B cell (primary cell): ENCODE data around the gene LCOR. TPM values are rescaled to one million over a fixed set of nuclear protein-coding genes. Genes with fewer than 3 reads are reported as not detected.

Experiments used
- ATAC-seq: fragments of 200-7000 bp; cut with Tn5 transposase; one replicate; pipeline ENCODE4 v1.10.0; 2021; ENCODE audit warnings: low read depth, mild to moderate bottlenecking, moderate number of reproducible peaks, moderate library complexity
- CTCF ChIA-PET: fragments of 350-600 bp; sonication (Branson Sonifier 250); formaldehyde crosslinking; loops from one replicate; lab custom pipeline; 2021; ENCODE audit warnings: antibody characterized with exemption, inconsistent platforms; lab: Charles Lee
- POLR2A ChIA-PET: fragments of 350-600 bp; sonication (Branson Sonifier 250); formaldehyde crosslinking; loops from one replicate; lab custom pipeline; 2021; ENCODE audit warnings: antibody characterized with exemption; lab: Charles Lee
- DNase-seq: peaks from one replicate; pipeline ENCODE4 v3.0.0; 2013
- H2AFZ ChIP-seq: 2 replicates; pipeline ENCODE4 v1.6.1; 2012; ENCODE audit warnings: mild to moderate bottlenecking, low read depth, low read length; ENCODE audit not compliant: insufficient read depth, poor library complexity, severe bottlenecking
- H3K27ac ChIP-seq, 2 donors: 1 replicate in 1 of 2; 2 replicates in 1 of 2; pipeline ENCODE4 v1.5.1; 2012 to 2013; ENCODE audit warnings: low read length in 2 of 2, mild to moderate bottlenecking in 2 of 2, moderate library complexity in 1 of 2
- H3K27me3 ChIP-seq, 4 experiments: fragments of 200-600 bp in 1 of 4; sonication (generic) in 1 of 4; replicated peaks in 1 of 4; 1 replicate in 2 of 4; 2 replicates in 2 of 4; pipeline versions ENCODE4 v1.6.1 to v1.7.0; 2013 to 2016; ENCODE audit warnings: low read length in 3 of 4, mild to moderate bottlenecking in 2 of 4, mixed read lengths in 1 of 4, moderate library complexity in 1 of 4; ENCODE audit not compliant: insufficient read depth in 4 of 4, control insufficient read depth in 3 of 4; ENCODE audit errors: control extremely low read depth in 1 of 4
- H3K36me3 ChIP-seq, 2 experiments: replicated peaks in 1 of 2; 1 replicate in 1 of 2; 2 replicates in 1 of 2; pipeline versions ENCODE4 v1.6.1 to v1.7.1; 2013; ENCODE audit warnings: low read length in 1 of 2; ENCODE audit not compliant: insufficient read depth in 2 of 2, control insufficient read depth in 1 of 2; ENCODE audit errors: control extremely low read depth in 1 of 2, extremely low read depth in 1 of 2
- H3K4me1 ChIP-seq, 2 donors: fragments of 200-600 bp in 1 of 2; sonication (generic) in 1 of 2; 1 replicate in 1 of 2; 2 replicates in 1 of 2; pipeline versions ENCODE4 v1.5.1 to v1.6.1; 2013 to 2017; ENCODE audit warnings: low read length in 2 of 2; ENCODE audit not compliant: control insufficient read depth in 2 of 2, insufficient read depth in 2 of 2
- H3K4me2 ChIP-seq: replicated peaks from 2 replicates; pipeline ENCODE3; 2012; ENCODE audit warnings: mild to moderate bottlenecking, low read depth, low read length; ENCODE audit not compliant: poor library complexity, severe bottlenecking
- H3K4me3 ChIP-seq, 5 experiments: fragments of 200-600 bp in 1 of 5; sonication (generic) in 1 of 5; 1 replicate in 3 of 5; 2 replicates in 2 of 5; pipeline versions ENCODE4 v1.5.1 to v1.7.0; 2011 to 2016; ENCODE audit warnings: low read length in 4 of 5, mild to moderate bottlenecking in 4 of 5, low read depth in 2 of 5, control low read depth in 1 of 5, moderate library complexity in 1 of 5; ENCODE audit not compliant: insufficient read depth in 1 of 5; ENCODE audit errors: control extremely low read depth in 1 of 5, extremely low read depth in 1 of 5
- H3K79me2 ChIP-seq: fragments of 200-600 bp; sonication (generic); one replicate; pipeline ENCODE4 v1.6.0; 2016; ENCODE audit warnings: low read length; ENCODE audit not compliant: control insufficient read depth, insufficient read depth
- H3K9ac ChIP-seq: fragments of 200-600 bp; sonication (generic); 2 replicates; pipeline ENCODE4 v1.6.1; 2017; ENCODE audit warnings: mild to moderate bottlenecking, low read length, moderate library complexity
- H3K9me3 ChIP-seq, 3 donors: one replicate each; pipeline versions ENCODE4 v1.6.1 to v1.7.1; 2013; ENCODE audit warnings: low read length in 2 of 3; ENCODE audit not compliant: control insufficient read depth in 2 of 3, insufficient read depth in 1 of 3; ENCODE audit errors: control extremely low read depth in 1 of 3
- H4K20me1 ChIP-seq: 2 replicates; pipeline ENCODE4 v1.6.0; 2012; ENCODE audit warnings: mild to moderate bottlenecking, low read length; ENCODE audit not compliant: insufficient read depth, control insufficient read depth, poor library complexity, severe bottlenecking
- H3K27ac Mint-ChIP-seq: one replicate; pipeline ENCODE4 v1.8.0; 2021; ENCODE audit warnings: mixed read lengths
- H3K27me3 Mint-ChIP-seq: one replicate; pipeline ENCODE4 v1.8.0; 2021; ENCODE audit warnings: mixed read lengths
- H3K4me1 Mint-ChIP-seq: one replicate; pipeline ENCODE4 v1.8.0; 2021; ENCODE audit warnings: mixed read lengths
- H3K4me3 Mint-ChIP-seq: one replicate; pipeline ENCODE4 v1.8.0; 2021; ENCODE audit warnings: mixed read lengths
- H3K9me3 Mint-ChIP-seq: one replicate; pipeline ENCODE4 v1.8.0; 2022; ENCODE audit warnings: mixed read lengths; ENCODE audit not compliant: insufficient read depth
- CTCF ChIP-seq: fragments of 200-600 bp; IDR thresholded peaks from one replicate; pipeline ENCODE4 v1.8.0; 2022; ENCODE audit warnings: antibody characterized with exemption, mild to moderate bottlenecking
- EZH2 ChIP-seq: IDR thresholded peaks from 2 replicates; pipeline ENCODE4 v1.6.1; 2012; ENCODE audit warnings: borderline replicate concordance, low read depth, mild to moderate bottlenecking, moderate library complexity, low read length; ENCODE audit not compliant: insufficient read depth, poor library complexity, severe bottlenecking
- WGBS: methylation state at CpG from one replicate; pipeline ENCODE4 v1.1.5; 2013; ENCODE audit warnings: missing lambda C conversion rate; ENCODE audit not compliant: insufficient coverage; 5-methylcytosine and 5-hydroxymethylcytosine counted together
- intact Hi-C: fragments of 100-400 bp; cut with micrococcal nuclease; formaldehyde crosslinking; loops from one replicate; pipeline ENCODE4 v1.10.0; 2022
- polyA plus RNA-seq: library from polyadenylated mRNA; depleted of rRNA; stranded (reverse); fragments of >200 nt; gene quantifications from 2 replicates; pipeline ENCODE4 v1.2.3, GENCODE V29; 2012
- total RNA-seq, 2 donors: library from RNA; stranded (reverse); fragments of 120-200 nt in 1 of 2; gene quantifications; 1 replicate in 1 of 2; 2 replicates in 1 of 2; pipeline versions ENCODE4 v1.2.3 to v1.2.4, GENCODE V29; 2013 to 2022

LCOR gene
- total and polyA plus RNA-seq, 2 donors (not counting 1 experiment from before 2014, with no cell fraction given) = 5.1 to 70.0 TPM

GRCh38 chr10:97006364-97006763, 174.3 kb downstream of the LCOR start:
- no peak overlapping the region for H3K4me3 Mint-ChIP-seq
- peaks cover 4% of the 10 kb centered on the region for H3K27me3 Mint-ChIP-seq
- CTCF ChIA-PET = interaction anchor here (1.3 kb wide), 1 partner anchor 19 kb away, joined by 3 read pairs; no protein-coding TSS in a partner anchor
- peaks cover 3% of the 10 kb centered on the region for H3K9me3 Mint-ChIP-seq
- Histone ChIP-seq H3K4me3 (no peak overlapping the region), H3K36me3 (no peaks in the 10 kb centered on the region), H3K27ac (no peak overlapping the region), H3K9me3 (peaks cover 0 to 21% (median 15%) of the 10 kb centered on the region in 3 donors), H3K27me3 (no peaks in the 10 kb centered on the region), H2AFZ (no peak overlapping the region), H3K4me1 (no peaks in the 10 kb centered on the region), H4K20me1 (no peaks in the 10 kb centered on the region), H3K9ac (no peak overlapping the region), H3K79me2 (no peaks in the 10 kb centered on the region), H3K4me2 (no peak overlapping the region)
- peaks cover 2% of the 10 kb centered on the region for H3K4me1 Mint-ChIP-seq
- POLR2A ChIA-PET = no interaction called here
- WGBS = 88% methylated on average over 5 of the region's 6 CpGs
- TF ChIP-seq EZH2 = no peak
- no peak for TF ChIP-seq CTCF
- intact Hi-C loops = no loop called here
- DNase-seq (no peak), ATAC-seq (no peak)
- H3K27ac Mint-ChIP-seq = no peak overlapping the region

GRCh38 chr10:97007417-97007816, 175.3 kb downstream of the LCOR start:
- DNase-seq (no peak), ATAC-seq (no peak)
- Mint-ChIP-seq H3K4me1 (peaks cover 2% of the 10 kb centered on the region), H3K9me3 (peaks cover 3% of the 10 kb centered on the region), H3K4me3 (no peak overlapping the region), H3K27me3 (peaks cover 4% of the 10 kb centered on the region), H3K27ac (no peak overlapping the region)
- H3K4me3 ChIP-seq = no peak overlapping the region
- no peaks in the 10 kb centered on the region for H4K20me1 ChIP-seq
- POLR2A ChIA-PET = no interaction called here
- no CpG with 5 or more reads among the region's 1 CpG for WGBS
- CTCF ChIA-PET = no interaction called here
- no peak overlapping the region for H2AFZ ChIP-seq
- H3K9me3 ChIP-seq = peaks cover 0 to 21% (median 15%) of the 10 kb centered on the region in 3 donors
- H3K4me2 ChIP-seq = no peak overlapping the region
- H3K27me3 ChIP-seq = no peaks in the 10 kb centered on the region
- H3K27ac ChIP-seq = no peak overlapping the region
- H3K9ac ChIP-seq = no peak overlapping the region
- no peak for TF ChIP-seq CTCF
- no peak for TF ChIP-seq EZH2
- no peaks in the 10 kb centered on the region for H3K79me2 ChIP-seq
- no peaks in the 10 kb centered on the region for H3K36me3 ChIP-seq
- no peaks in the 10 kb centered on the region for H3K4me1 ChIP-seq
- intact Hi-C loops = no loop called here
